HG03575 (cell line): ENCODE measurements around the gene C11orf58.

Experiments used
- ATAC-seq: cut with Tn5 transposase; IDR thresholded peaks from one replicate; pipeline ENCODE4 v1.9.1; 2021; ENCODE audit not compliant: unreplicated experiment, insufficient number of reproducible peaks, low FRiP score; ENCODE audit errors: extremely low read depth

Gene C11orf58

GRCh38 chr11:16764888-16765287 lies 26.4 kb downstream of the C11orf58 start:
- ATAC-seq = no peak

- ATAC-seq = no peak
These were observed 28.7 kb downstream of the C11orf58 start for GRCh38 chr11:16767137-16767536.

- no peak for ATAC-seq
These were observed 29.5 kb downstream of the C11orf58 start for GRCh38 chr11:16767957-16768356.

GRCh38 chr11:16769386-16769785 lies 30.9 kb downstream of the C11orf58 start:
- ATAC-seq = no peak

- ATAC-seq = no peak
These were observed 31.6 kb downstream of the C11orf58 start for GRCh38 chr11:16770016-16770415.

- no peak for ATAC-seq
These were observed 33.1 kb downstream of the C11orf58 start for GRCh38 chr11:16771350-16772140.

- ATAC-seq = no peak
These were observed 33.7 kb downstream of the C11orf58 start for GRCh38 chr11:16772141-16772512.

- ATAC-seq = no peak
These were observed 35.8 kb downstream of the C11orf58 start for GRCh38 chr11:16773981-16774935.

- no peak for ATAC-seq
These were observed 36.6 kb downstream of the C11orf58 start for GRCh38 chr11:16774936-16775613.

GRCh38 chr11:16775614-16776283 lies 37.3 kb downstream of the C11orf58 start:
- no peak for ATAC-seq

- ATAC-seq = no peak
These were observed 38.5 kb downstream of the C11orf58 start for GRCh38 chr11:16776711-16777612.

- no peak for ATAC-seq
These were observed 39.1 kb downstream of the C11orf58 start for GRCh38 chr11:16777613-16777975.

- ATAC-seq = no peak
These were observed 39.8 kb downstream of the C11orf58 start for GRCh38 chr11:16778286-16778685.

- no peak for ATAC-seq
These were observed 40.4 kb downstream of the C11orf58 start for GRCh38 chr11:16778876-16779275.

- ATAC-seq = no peak
These were observed 41.0 kb downstream of the C11orf58 start for GRCh38 chr11:16779436-16779835.

GRCh38 chr11:16780146-16780545 lies 41.7 kb downstream of the C11orf58 start:
- no peak for ATAC-seq

- ATAC-seq = no peak
These were observed 42.5 kb downstream of the C11orf58 start for GRCh38 chr11:16780698-16781550.
